Measurements from ENCODE around the gene NRXN2. TPM values are rescaled to one million over a fixed set of nuclear protein-coding genes. Genes with fewer than 3 reads are reported as not detected.

NRXN2 gene
- polyA plus RNA-seq, 1 of the 3 experiments (the other 2 are of a cell fraction): 0.15 TPM

GRCh38 chr11:64721359-64721699, 1.7 kb downstream of the NRXN2 start:
- H3K79me2 ChIP-seq (ENCODE audit: insufficient read depth): no peaks in the 10 kb centered on the region
- no peaks in the 10 kb centered on the region for H3K36me3 ChIP-seq (replicated peaks in 1 of 2; ENCODE audit: control insufficient read depth in 1 of 2, insufficient read depth in 2 of 2, low read length in 1 of 2)
- no peaks in the 10 kb centered on the region for H3K9me3 ChIP-seq
- H3K4me1 ChIP-seq (ENCODE audit: control insufficient read depth in 1 of 2, insufficient read depth in 2 of 2, low read depth in 1 of 2, low read length in 1 of 2): peaks cover 0 to 46% of the 10 kb centered on the region in 2 experiments; a peak in 1 of 4 replicates
- H3K9ac ChIP-seq: no peak overlapping the region
- no peak overlapping the region for H3K27ac ChIP-seq (ENCODE audit: low read depth in 2 of 2, low read length in 1 of 2)
- no peak overlapping the region; a peak in 1 of 4 replicates for H3K4me3 ChIP-seq (ENCODE audit: low read depth in 2 of 2, low read length in 1 of 2)
- CTCF ChIA-PET: interaction anchor here (0.9 to 2.0 kb wide), 7 partner anchors 10 to 32 kb away, joined by 4 to 33 read pairs (median 7); partner anchors contain the start of gene RASGRP2
- no peaks in the 10 kb centered on the region for H3F3A ChIP-seq (replicated peaks; ENCODE audit: insufficient read depth)
- H3K27me3 ChIP-seq (ENCODE audit: insufficient read depth): peaks cover 13% of the 10 kb centered on the region
- H3K9me2 ChIP-seq: no peaks in the 10 kb centered on the region
- no peak overlapping the region for H3K4me2 ChIP-seq
- WGBS (ENCODE audit: low lambda C conversion rate): 20% methylated on average over 1 of the region's 3 CpGs
- TF ChIP-seq NRF1 (IDR thresholded peaks at IDR 0.05; ENCODE audit: low read depth, low read length): no peak
- TF ChIP-seq, protein P1, sequence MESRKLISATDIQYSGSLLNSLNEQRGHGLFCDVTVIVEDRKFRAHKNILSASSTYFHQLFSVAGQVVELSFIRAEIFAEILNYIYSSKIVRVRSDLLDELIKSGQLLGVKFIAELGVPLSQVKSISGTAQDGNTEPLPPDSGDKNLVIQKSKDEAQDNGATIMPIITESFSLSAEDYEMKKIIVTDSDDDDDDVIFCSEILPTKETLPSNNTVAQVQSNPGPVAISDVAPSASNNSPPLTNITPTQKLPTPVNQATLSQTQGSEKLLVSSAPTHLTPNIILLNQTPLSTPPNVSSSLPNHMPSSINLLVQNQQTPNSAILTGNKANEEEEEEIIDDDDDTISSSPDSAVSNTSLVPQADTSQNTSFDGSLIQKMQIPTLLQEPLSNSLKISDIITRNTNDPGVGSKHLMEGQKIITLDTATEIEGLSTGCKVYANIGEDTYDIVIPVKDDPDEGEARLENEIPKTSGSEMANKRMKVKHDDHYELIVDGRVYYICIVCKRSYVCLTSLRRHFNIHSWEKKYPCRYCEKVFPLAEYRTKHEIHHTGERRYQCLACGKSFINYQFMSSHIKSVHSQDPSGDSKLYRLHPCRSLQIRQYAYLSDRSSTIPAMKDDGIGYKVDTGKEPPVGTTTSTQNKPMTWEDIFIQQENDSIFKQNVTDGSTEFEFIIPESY (IDR thresholded peaks at IDR 0.05; ENCODE audit: borderline replicate concordance, low read depth): no peak
- no peak for TF ChIP-seq ELF1 (IDR thresholded peaks at IDR 0.05)
- no peak for TF ChIP-seq USF1 (IDR thresholded peaks at IDR 0.05; ENCODE audit: borderline replicate concordance, low read depth)
- TF ChIP-seq, protein P2, sequence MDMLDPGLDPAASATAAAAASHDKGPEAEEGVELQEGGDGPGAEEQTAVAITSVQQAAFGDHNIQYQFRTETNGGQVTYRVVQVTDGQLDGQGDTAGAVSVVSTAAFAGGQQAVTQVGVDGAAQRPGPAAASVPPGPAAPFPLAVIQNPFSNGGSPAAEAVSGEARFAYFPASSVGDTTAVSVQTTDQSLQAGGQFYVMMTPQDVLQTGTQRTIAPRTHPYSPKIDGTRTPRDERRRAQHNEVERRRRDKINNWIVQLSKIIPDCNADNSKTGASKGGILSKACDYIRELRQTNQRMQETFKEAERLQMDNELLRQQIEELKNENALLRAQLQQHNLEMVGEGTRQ (IDR thresholded peaks at IDR 0.05; ENCODE audit: borderline replicate concordance, low read depth, low read length): no peak
- TF ChIP-seq TCF12 (IDR thresholded peaks at IDR 0.05): no peak
- TF ChIP-seq EZH2phosphoT487 (IDR thresholded peaks at IDR 0.05; ENCODE audit: borderline replicate concordance, low read depth): no peak
- TF ChIP-seq FOSL2 (IDR thresholded peaks at IDR 0.05; ENCODE audit: borderline replicate concordance, low read depth): no peak
- no peak for TF ChIP-seq CHD2 (IDR thresholded peaks at IDR 0.05; ENCODE audit: low read length, partially characterized antibody)
- no peak for TF ChIP-seq JUND (IDR thresholded peaks at IDR 0.05)
- no peak for TF ChIP-seq SMC3 (IDR thresholded peaks at IDR 0.05; ENCODE audit: low read depth, low read length)
- no peak for TF ChIP-seq GATA2 (CRISPR knock-in tag; IDR thresholded peaks at IDR 0.05)
- no peak for TF ChIP-seq FOXM1 (IDR thresholded peaks at IDR 0.05; ENCODE audit: low read depth)
- no peak for TF ChIP-seq EP300 (IDR thresholded peaks at IDR 0.05; ENCODE audit: borderline replicate concordance in 1 of 2, low read depth in 1 of 2, low read length in 1 of 2)
- no peak for TF ChIP-seq RFX5 (IDR thresholded peaks at IDR 0.05; ENCODE audit: low read length)
- DNase-seq: no peak
- POLR2A ChIA-PET: interaction anchor here (0.8 kb wide), 1 partner anchor 38 kb away, joined by 3 read pairs; the partner anchor contains the start of gene PYGM
- H2AFZ ChIP-seq (ENCODE audit: low read depth): no peak overlapping the region
- no peaks in the 10 kb centered on the region for H4K20me1 ChIP-seq (ENCODE audit: insufficient read depth)
